Right lobe of liver (tissue), 6 donors: ENCODE results near the gene BTBD16. TPM values are rescaled to one million over a fixed set of nuclear protein-coding genes. Genes with fewer than 3 reads are reported as not detected.

Experiments
- ATAC-seq, 4 donors: fragments of 200-7000 bp; cut with Tn5 transposase; one replicate each; pipeline ENCODE4 v1.9.1; 2020; ENCODE audit warnings: mild to moderate bottlenecking in 4 of 4, moderate library complexity in 4 of 4
- DNase-seq, 3 donors: peaks; one replicate each; pipeline ENCODE4 v3.0.0-alpha.2; 2020
- H3K27ac ChIP-seq, 3 donors: fragments of 200-600 bp; one replicate each; pipeline ENCODE4 v1.8.0; 2022
- H3K27me3 ChIP-seq, 2 donors: fragments of 200-600 bp; one replicate each; pipeline ENCODE4 v1.8.0; 2022
- H3K36me3 ChIP-seq, 4 donors: fragments of 200-600 bp; sonication (generic) in 1 of 4; one replicate each; pipeline versions ENCODE4 v1.5.1 to v1.8.0; 2017 to 2022; ENCODE audit warnings: control low read depth in 1 of 4
- H3K4me1 ChIP-seq, 4 donors: fragments of 200-600 bp; sonication (generic) in 1 of 4; one replicate each; pipeline versions ENCODE4 v1.5.1 to v1.8.0; 2017 to 2022; ENCODE audit warnings: control low read depth in 1 of 4
- H3K4me3 ChIP-seq, 3 donors: fragments of 200-600 bp; one replicate each; pipeline ENCODE4 v1.8.0; 2022
- H3K9me3 ChIP-seq, 4 donors: fragments of 200-600 bp; sonication (generic) in 1 of 4; one replicate each; pipeline versions ENCODE4 v1.5.1 to v1.8.0; 2017 to 2022; ENCODE audit warnings: control low read depth in 1 of 4
- POLR2A ChIP-seq: fragments of 450-650 bp; IDR thresholded peaks from one replicate; pipeline ENCODE4 v1.6.1; 2017; ENCODE audit warnings: antibody characterized with exemption, mild to moderate bottlenecking
- WGBS: methylation state at CpG from one replicate; pipeline ENCODE4 v1.1.6; 2018; ENCODE audit warnings: low coverage, low lambda C conversion rate; ENCODE audit not compliant: insufficient coverage; ENCODE audit errors: missing lambda C conversion rate; 5-methylcytosine and 5-hydroxymethylcytosine counted together
- intact Hi-C, 2 donors: fragments of 100-400 bp; cut with DNase I; formaldehyde crosslinking; loops; one replicate each; pipeline versions ENCODE4 v1.11.2 to v1.14.1; 2022
- total RNA-seq, 6 experiments: library from RNA; depleted of rRNA in 2 of 6; stranded (reverse); fragments of >200 nt in 2 of 6; fragmentation: NEBNext Ultra II Directional in 3 of 6; extraction: Animal tissue kit (Norgen Biotek cat#: 25700) in 3 of 6; gene quantifications; one replicate each; pipeline versions ENCODE4 v1.1.0 to v1.2.4, GENCODE V29; 2016 to 2023
- TF ChIP-seq, protein P1 (sequence below), 4 donors: fragments of 200-600 bp in 3 of 4; fragments of 450-650 bp in 1 of 4; IDR thresholded peaks; one replicate each; pipeline versions ENCODE4 v1.5.1 to v1.8.0; 2016 to 2022; ENCODE audit warnings: antibody characterized with exemption in 4 of 4, mild to moderate bottlenecking in 2 of 4
- donor health status: DM: no; HTN: yes; CAD: no.
- donor health status: DM: no; HTN: no; CAD: no.
- donor health status: DM: no; HTN: no; CAD: no.
- donor health status: DM: no; HTN: yes; CAD: no.
- donor health status: DM: no; HTN: yes; CAD: no.

Gene BTBD16
- total RNA-seq, 6 experiments from 2014 or later, result 0.98 to 3.0 (median 2.0) TPM

DNA sequence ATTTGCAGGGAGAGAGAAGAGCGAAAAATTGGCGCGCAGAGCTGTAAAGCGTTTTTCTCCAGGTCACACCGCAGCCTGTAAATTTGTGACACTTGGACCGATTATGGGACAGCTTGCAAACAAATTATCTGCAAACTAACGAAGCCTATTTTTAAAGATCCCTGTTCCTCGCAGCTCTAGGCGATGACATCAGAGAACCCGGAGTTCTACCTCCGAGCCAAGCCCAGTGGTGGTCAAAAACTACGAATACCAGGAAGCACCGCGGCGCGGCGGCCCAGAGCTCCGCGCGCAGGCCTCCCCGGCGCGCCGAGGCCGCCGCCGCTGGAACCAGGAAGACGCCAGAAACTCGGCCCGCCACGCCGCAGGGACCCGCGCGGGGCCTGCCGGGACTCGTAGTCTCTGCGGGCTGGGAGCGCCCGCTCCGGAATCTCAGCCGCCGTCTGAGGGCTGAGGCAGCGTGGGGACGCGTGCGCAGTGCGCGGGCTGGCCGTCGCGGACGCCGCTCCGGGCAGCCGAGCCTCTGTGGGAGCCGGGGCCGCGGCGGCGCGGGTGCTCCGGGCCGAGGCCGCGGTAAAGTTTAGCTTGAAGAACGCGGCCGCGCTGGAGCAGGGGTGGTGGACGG lies 103.3 kb downstream of the BTBD16 start, which contains the start of gene PLEKHA1:
Gene PLEKHA1, plus strand, starts transcription at position 472 of the 622 bp plus-strand sequence. CDS start 18,493 bp downstream, outside the sequence.
- Histone ChIP-seq H3K27me3 (no peaks in the 10 kb centered on the region), H3K36me3 (no peaks in the 10 kb centered on the region), H3K4me1 (peaks cover 0 to 26% (median 3%) of the 10 kb centered on the region in 4 donors), H3K9me3 (no peaks in the 10 kb centered on the region), H3K4me3 (peak within 1 kb of the TSS; percentile 69 to 84 (median 78)), H3K27ac (peak within 1 kb of the TSS; percentile 94 to 98 (median 97))
- DNase-seq, result peak; percentile 96 to 97 (median 97)
- WGBS, result 1% methylated on average over 12 of the region's 71 CpGs
- intact Hi-C loops, result no loop called here
- TF ChIP-seq, protein P1, sequence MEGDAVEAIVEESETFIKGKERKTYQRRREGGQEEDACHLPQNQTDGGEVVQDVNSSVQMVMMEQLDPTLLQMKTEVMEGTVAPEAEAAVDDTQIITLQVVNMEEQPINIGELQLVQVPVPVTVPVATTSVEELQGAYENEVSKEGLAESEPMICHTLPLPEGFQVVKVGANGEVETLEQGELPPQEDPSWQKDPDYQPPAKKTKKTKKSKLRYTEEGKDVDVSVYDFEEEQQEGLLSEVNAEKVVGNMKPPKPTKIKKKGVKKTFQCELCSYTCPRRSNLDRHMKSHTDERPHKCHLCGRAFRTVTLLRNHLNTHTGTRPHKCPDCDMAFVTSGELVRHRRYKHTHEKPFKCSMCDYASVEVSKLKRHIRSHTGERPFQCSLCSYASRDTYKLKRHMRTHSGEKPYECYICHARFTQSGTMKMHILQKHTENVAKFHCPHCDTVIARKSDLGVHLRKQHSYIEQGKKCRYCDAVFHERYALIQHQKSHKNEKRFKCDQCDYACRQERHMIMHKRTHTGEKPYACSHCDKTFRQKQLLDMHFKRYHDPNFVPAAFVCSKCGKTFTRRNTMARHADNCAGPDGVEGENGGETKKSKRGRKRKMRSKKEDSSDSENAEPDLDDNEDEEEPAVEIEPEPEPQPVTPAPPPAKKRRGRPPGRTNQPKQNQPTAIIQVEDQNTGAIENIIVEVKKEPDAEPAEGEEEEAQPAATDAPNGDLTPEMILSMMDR (IDR thresholded peaks at IDR 0.05), result peak in 2 of 4 donors; percentile 14 to 15
- TF ChIP-seq POLR2A, result peak; percentile 88
- peak; percentile 88 to 97 (median 94) for ATAC-seq

DNA sequence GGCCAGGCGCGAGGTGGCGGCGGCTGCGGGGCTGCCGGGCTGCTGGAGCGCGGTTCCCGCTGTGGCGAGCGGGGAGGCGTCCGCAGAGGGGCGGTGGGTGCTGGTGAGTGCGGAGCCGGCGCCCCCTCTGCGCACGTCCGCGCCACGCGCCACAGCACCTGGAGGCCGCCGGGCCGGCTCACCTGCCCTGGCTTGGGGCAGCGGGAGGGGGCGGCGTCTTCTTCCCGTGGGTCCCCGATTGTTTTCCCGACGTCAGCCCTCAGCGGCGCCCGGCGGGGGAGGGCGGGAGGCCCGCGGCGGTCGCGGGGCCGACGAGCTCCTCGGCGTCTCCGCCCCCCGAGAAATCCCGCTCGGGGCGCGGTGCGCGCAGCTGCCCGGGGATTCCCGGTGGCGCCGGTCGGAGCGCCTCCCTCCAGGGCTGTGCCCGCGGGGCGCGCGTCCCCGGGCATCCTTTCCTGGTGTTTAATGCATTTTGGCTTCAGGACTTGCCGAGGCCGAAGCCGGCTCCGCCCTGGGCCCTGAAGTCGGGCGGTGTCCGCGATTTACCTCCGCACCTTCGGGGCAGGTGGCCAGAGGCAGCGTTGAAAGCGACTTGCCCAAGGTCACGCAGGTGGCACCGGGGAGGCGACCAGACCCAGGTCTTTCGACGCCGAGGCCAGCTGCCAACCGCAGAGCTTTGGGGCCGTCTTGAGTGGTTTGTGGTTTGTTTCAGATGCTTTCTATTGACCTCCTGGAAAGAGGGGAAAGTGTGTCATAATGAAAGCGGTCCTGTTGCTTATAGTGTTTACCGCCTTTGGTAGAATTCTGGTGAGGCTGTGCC lies 104.0 kb downstream of the BTBD16 start:
- Histone ChIP-seq H3K27me3 (no peaks in the 10 kb centered on the region), H3K9me3 (no peaks in the 10 kb centered on the region), H3K4me1 (peaks cover 0 to 26% (median 3%) of the 10 kb centered on the region in 4 donors), H3K27ac (peak overlapping the region; percentile 94 to 98 (median 97)), H3K36me3 (no peaks in the 10 kb centered on the region), H3K4me3 (peak overlapping the region; percentile 69 to 84 (median 78))
- 0% methylated on average over 2 of the region's 89 CpGs for WGBS
- TF ChIP-seq, protein P1 (IDR thresholded peaks at IDR 0.05), result no peak
- TF ChIP-seq POLR2A, result peak; percentile 55
- intact Hi-C loops, result no loop called here
- DNase-seq (peak; percentile 75 to 82 (median 77)), ATAC-seq (peak; percentile 54 to 57 (median 56))

DNA sequence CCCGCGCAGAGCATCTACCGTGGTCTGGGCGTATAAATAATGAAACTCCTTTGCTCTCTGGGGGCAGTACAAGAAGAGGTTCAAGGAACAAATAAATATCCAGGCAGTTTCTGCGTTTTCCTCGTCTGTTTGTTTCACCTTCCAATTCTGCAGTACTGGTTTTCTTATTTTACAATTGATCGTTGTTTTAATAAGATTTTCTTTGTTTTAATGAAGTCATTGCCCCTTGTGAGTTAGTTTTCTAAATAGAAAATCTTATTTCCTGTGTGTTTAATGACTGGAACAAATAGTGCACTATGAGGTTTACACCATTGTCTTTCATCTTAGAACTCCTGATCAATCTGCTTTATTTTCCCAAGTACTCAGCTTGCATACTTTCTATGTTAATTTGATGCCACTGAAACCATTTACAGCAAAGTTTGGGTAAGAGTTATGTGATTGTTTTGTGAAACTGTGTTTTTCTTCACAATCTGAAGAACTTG lies 104.6 kb downstream of the BTBD16 start:
- Histone ChIP-seq H3K4me1 (peaks cover 0 to 26% (median 4%) of the 10 kb centered on the region in 4 donors), H3K36me3 (no peaks in the 10 kb centered on the region), H3K4me3 (peak overlapping the region; percentile 69 to 84 (median 78)), H3K9me3 (no peaks in the 10 kb centered on the region), H3K27me3 (no peaks in the 10 kb centered on the region), H3K27ac (peak overlapping the region; percentile 94 to 98 (median 97))
- ATAC-seq, result no peak
- WGBS, result 2% methylated on average over 7 of the region's 7 CpGs
- DNase-seq, result no peak
- intact Hi-C loops, result no loop called here
- no peak for TF ChIP-seq POLR2A
- TF ChIP-seq, protein P1 (IDR thresholded peaks at IDR 0.05), result no peak

DNA sequence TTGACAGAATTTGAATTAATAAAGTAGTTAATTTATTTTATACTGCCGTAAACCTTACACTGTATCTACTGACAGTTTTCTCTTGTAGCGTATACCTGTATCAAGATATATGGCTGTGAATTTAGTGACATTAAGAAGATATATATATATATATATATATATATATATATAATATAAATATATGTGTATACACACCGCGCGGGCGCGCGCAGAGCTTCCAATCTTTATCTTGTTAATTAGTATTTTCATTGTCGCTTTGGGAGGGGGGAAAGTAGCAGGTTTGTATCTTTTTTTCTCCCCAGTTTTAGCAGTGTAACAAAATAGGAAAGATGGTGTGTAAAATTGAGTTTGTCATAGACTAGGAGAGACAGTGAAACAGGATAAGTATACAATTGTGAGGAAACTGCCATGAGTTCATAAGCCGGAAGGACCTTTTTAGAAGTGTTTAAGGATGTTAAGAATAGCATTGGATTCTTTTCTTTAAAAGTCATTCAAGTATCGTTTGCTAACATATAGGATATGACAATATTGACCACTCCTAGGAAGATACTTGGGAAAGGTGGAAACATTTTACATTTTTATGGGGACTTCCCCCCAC lies 105.4 kb downstream of the BTBD16 start:
- H3K4me1 ChIP-seq, result peaks cover 0 to 26% (median 6%) of the 10 kb centered on the region in 4 donors
- no peaks in the 10 kb centered on the region for H3K36me3 ChIP-seq
- DNase-seq (no peak), ATAC-seq (no peak)
- intact Hi-C loops, result no loop called here
- WGBS, result 84% methylated on average over 11 of the region's 11 CpGs
- H3K4me3 ChIP-seq, result no peak overlapping the region
- no peaks in the 10 kb centered on the region for H3K27me3 ChIP-seq
- no peaks in the 10 kb centered on the region for H3K9me3 ChIP-seq
- H3K27ac ChIP-seq, result no peak overlapping the region
- TF ChIP-seq, protein P1 (IDR thresholded peaks at IDR 0.05), result no peak
- no peak for TF ChIP-seq POLR2A
